Measurements from ENCODE around the gene POU2AF1. TPM values are rescaled to one million over a fixed set of nuclear protein-coding genes. Genes with fewer than 3 reads are reported as not detected.

POU2AF1 gene
- total RNA-seq, 1 experiment from 2014 or later: not detected

DNA sequence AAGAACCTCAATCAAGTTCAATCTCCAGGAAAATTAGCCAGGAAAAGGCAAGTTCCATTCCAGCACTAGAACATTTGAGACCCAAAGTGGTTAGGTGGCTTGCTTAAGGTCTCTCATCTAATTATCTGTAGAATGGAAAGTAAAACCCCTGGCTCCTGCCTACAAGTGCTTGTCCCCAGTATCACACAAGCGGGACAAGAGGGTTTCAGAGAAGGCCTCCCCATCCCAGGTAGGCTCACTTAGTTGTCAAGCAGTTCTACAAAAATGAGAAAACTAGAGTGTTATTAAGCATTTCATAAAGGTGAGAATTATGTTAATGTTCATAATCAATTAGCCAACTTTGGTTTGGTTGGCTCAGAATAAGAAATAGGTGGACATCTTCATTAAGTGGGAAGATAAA, 5.5 kb downstream of the POU2AF1 start:
- Histone ChIP-seq H3K79me2 (ENCODE audit: low read length) (no peaks in the 10 kb centered on the region), H3K9ac (ENCODE audit: low read length) (no peak overlapping the region), H3K27me3 (ENCODE audit: low read length) (peaks cover 70% of the 10 kb centered on the region), H4K20me1 (ENCODE audit: low read length) (no peaks in the 10 kb centered on the region), H3K27ac (ENCODE audit: low read length) (no peak overlapping the region), H2AFZ (ENCODE audit: low read length) (no peak overlapping the region), H3K9me3 (ENCODE audit: low read length) (no peaks in the 10 kb centered on the region), H3K4me1 (ENCODE audit: insufficient read depth, low read length) (no peaks in the 10 kb centered on the region), H3K4me2 (ENCODE audit: low read length) (no peak overlapping the region), H3F3A (ENCODE audit: low read length, unreplicated experiment) (no peaks in the 10 kb centered on the region), H3K9me2 (replicated peaks; ENCODE audit: low read length) (no peaks in the 10 kb centered on the region), H3K4me3 (ENCODE audit: low read length) (no peak overlapping the region), H3K36me3 (ENCODE audit: low read depth, low read length) (no peaks in the 10 kb centered on the region)
- POLR2A ChIA-PET (ENCODE audit: unreplicated experiment): no interaction called here
- no peak for TF ChIP-seq EZH2phosphoT487 (IDR thresholded peaks at IDR 0.05; ENCODE audit: borderline replicate concordance, low read length)
- TF ChIP-seq, protein P1, sequence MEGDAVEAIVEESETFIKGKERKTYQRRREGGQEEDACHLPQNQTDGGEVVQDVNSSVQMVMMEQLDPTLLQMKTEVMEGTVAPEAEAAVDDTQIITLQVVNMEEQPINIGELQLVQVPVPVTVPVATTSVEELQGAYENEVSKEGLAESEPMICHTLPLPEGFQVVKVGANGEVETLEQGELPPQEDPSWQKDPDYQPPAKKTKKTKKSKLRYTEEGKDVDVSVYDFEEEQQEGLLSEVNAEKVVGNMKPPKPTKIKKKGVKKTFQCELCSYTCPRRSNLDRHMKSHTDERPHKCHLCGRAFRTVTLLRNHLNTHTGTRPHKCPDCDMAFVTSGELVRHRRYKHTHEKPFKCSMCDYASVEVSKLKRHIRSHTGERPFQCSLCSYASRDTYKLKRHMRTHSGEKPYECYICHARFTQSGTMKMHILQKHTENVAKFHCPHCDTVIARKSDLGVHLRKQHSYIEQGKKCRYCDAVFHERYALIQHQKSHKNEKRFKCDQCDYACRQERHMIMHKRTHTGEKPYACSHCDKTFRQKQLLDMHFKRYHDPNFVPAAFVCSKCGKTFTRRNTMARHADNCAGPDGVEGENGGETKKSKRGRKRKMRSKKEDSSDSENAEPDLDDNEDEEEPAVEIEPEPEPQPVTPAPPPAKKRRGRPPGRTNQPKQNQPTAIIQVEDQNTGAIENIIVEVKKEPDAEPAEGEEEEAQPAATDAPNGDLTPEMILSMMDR (conservative IDR thresholded peaks at IDR 0.05; ENCODE audit: low read depth, low read length): no peak
- TF ChIP-seq EZH2 (IDR thresholded peaks at IDR 0.05; ENCODE audit: low read length, unreplicated experiment): no peak
- no TSS peak for BruUV-seq (replicated peaks)
- DNase-seq: no peak
- ATAC-seq: no peak
- intact Hi-C loops (cut with micrococcal nuclease): no loop called here
- CTCF ChIA-PET: no interaction called here

DNA sequence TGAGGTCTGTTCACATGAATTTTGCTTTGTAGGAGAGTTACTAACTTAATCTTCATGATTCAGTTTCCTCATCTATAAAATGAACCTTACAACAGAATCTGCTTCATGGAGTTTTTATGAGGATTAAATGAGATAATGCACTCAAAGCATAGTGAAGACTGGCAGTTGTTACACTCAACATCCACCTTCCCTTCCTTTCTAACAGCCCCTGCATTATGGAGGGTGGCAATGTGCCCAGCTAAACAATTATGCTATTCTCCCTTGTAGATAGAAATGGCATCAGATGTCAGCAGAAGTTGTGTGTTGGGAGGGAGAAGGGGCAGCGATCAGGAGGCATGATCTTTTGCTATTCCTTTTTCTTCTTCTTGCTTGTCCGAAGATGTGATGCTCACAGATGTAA, 6.5 kb downstream of the POU2AF1 start:
- Histone ChIP-seq H3K9me2 (replicated peaks; ENCODE audit: low read length) (no peaks in the 10 kb centered on the region), H3K4me1 (ENCODE audit: insufficient read depth, low read length) (no peaks in the 10 kb centered on the region), H3K27ac (ENCODE audit: low read length) (no peak overlapping the region), H3K79me2 (ENCODE audit: low read length) (no peaks in the 10 kb centered on the region), H2AFZ (ENCODE audit: low read length) (no peak overlapping the region), H3K36me3 (ENCODE audit: low read depth, low read length) (no peaks in the 10 kb centered on the region), H4K20me1 (ENCODE audit: low read length) (no peaks in the 10 kb centered on the region), H3K4me2 (ENCODE audit: low read length) (no peak overlapping the region), H3F3A (ENCODE audit: low read length, unreplicated experiment) (no peaks in the 10 kb centered on the region), H3K4me3 (ENCODE audit: low read length) (no peak overlapping the region), H3K9me3 (ENCODE audit: low read length) (no peaks in the 10 kb centered on the region), H3K9ac (ENCODE audit: low read length) (no peak overlapping the region), H3K27me3 (ENCODE audit: low read length) (peaks cover 66% of the 10 kb centered on the region)
- ChIA-PET POLR2A (ENCODE audit: unreplicated experiment) (no interaction called here), CTCF (no interaction called here)
- TF ChIP-seq EZH2phosphoT487 (IDR thresholded peaks at IDR 0.05; ENCODE audit: borderline replicate concordance, low read length) (no peak), EZH2 (IDR thresholded peaks at IDR 0.05; ENCODE audit: low read length, unreplicated experiment) (no peak)
- TF ChIP-seq, protein P1 (conservative IDR thresholded peaks at IDR 0.05; ENCODE audit: low read depth, low read length): no peak
- no peak for DNase-seq
- BruUV-seq (replicated peaks): no TSS peak
- intact Hi-C loops (cut with micrococcal nuclease): no loop called here
- ATAC-seq: no peak

DNA sequence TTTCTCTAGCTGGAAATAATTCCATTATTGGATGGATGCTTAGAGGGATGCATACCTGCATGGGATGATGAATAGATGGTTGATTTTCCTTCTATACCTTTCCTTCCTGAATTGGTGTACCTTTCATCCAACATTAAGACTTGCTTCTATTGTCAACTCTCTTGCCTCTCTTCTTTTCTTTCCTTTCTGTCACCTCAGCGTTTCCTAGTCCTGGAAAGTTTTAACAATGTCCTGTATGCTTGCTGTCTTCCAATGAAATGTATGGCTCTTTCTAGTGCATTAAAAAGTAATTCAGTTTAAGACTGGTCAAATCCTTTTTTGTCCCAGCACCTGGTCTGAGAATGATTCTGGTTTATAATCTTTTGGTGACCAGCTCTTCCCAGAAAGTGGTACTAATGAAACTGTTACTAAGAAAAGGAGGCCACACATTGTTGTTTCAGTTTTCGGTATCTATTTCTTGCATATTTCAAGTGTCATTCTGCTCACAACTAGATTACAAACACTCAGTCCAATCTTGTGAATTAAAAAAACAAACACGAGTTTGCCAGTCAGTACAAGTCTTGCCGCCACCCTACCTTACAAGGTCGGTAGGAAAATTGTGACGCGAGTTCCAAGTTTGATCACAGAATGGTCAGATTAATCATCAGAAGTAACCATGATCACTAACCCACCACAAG, 8.0 kb downstream of the POU2AF1 start:
- Histone ChIP-seq H3K4me3 (ENCODE audit: low read length) (no peak overlapping the region), H3K36me3 (ENCODE audit: low read depth, low read length) (no peaks in the 10 kb centered on the region), H3K9ac (ENCODE audit: low read length) (no peak overlapping the region), H3K9me3 (ENCODE audit: low read length) (no peaks in the 10 kb centered on the region), H3K4me1 (ENCODE audit: insufficient read depth, low read length) (no peaks in the 10 kb centered on the region), H3F3A (ENCODE audit: low read length, unreplicated experiment) (no peaks in the 10 kb centered on the region), H3K79me2 (ENCODE audit: low read length) (no peaks in the 10 kb centered on the region), H3K9me2 (replicated peaks; ENCODE audit: low read length) (no peaks in the 10 kb centered on the region), H2AFZ (ENCODE audit: low read length) (no peak overlapping the region), H3K27me3 (ENCODE audit: low read length) (peaks cover 71% of the 10 kb centered on the region), H4K20me1 (ENCODE audit: low read length) (no peaks in the 10 kb centered on the region), H3K27ac (ENCODE audit: low read length) (no peak overlapping the region), H3K4me2 (ENCODE audit: low read length) (no peak overlapping the region)
- POLR2A ChIA-PET (ENCODE audit: unreplicated experiment): no interaction called here
- BruUV-seq (replicated peaks): no TSS peak
- no peak for DNase-seq
- CTCF ChIA-PET: no interaction called here
- no peak for ATAC-seq
- intact Hi-C loops (cut with micrococcal nuclease): no loop called here
- TF ChIP-seq, protein P1 (conservative IDR thresholded peaks at IDR 0.05; ENCODE audit: low read depth, low read length): no peak
- TF ChIP-seq EZH2 (IDR thresholded peaks at IDR 0.05; ENCODE audit: low read length, unreplicated experiment) (no peak), EZH2phosphoT487 (IDR thresholded peaks at IDR 0.05; ENCODE audit: borderline replicate concordance, low read length) (no peak)

Data from PC-3 (cell line).